IPS-NIHi7 (cell line): Measurements from ENCODE around the gene ATCAY.
A peak's percentile ranks its signal among the peaks of the same experiment; 100 is the strongest.

Experiments
- DNase-seq: peaks from one replicate; pipeline ENCODE4 v3.0.0; 2012; ENCODE audit warnings: mixed read lengths; ENCODE audit errors: extremely low spot score

ATCAY gene

DNA sequence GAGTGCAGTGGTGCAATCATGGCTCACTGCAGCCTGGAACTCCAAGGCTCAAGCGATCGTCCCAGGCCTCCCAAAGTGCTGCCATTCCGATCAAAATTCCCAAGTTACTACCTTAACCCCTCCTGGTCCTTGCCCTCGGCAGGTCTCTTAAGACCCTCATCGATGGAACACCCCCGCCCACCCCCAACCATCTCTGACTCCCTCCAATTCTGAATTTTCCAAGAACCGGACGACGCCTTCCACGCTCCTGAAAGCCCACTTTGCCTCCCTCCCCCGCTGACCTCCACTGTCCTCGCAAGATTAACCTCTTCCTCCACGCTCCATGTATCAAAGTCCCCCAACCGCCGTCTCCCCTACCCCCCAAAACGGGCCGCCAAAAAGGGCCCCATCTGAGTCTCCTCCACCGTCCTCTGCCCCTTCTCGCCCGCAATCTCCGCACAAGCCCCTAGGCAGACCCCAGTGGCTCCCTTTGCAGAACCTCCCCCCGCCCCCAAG lies 89.9 kb downstream of the ATCAY start:
- DNase-seq = no peak

DNA sequence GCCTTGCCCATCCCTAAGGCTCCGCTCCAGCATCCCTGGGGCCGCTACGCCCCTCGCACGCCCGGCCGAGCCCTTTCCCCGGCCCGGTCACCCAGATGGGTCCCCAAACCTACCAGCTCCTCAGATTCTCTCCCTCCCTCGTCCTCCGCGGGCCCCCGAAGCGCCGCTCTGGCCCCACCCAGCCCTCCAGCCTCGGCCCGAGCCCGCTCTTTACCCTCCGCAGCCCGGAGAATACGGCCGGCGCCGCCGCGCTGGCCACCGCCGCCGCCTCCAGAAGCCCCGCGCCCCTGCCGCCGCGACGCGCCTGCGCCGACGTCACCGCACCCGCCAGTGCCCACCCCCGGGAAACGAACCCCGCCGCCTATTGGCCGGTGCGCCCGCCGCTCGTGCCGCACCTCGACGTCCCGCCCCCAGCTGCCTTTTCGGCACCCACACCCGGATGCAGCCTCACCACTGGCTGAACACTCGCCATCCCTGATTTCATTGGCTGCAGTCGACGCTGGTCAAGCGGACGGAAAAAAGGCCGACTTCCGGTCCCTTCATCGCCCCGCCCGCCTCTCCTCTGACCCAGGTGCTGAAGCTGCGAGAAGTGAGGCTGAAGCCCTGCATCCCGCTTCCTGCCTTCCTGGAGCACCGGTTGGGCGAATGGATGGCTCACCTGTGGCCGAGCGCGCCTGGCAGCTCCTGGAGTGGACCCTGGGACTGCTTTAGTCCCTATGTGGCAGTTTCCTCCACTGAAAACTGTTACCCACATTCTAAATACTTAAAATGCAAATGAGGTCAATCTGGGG lies 90.5 kb downstream of the ATCAY start, which contains the start of gene DAPK3:
Gene DAPK3 (minus strand): TSS at position 292 of the 791 bp plus-strand sequence. CDS start 1,364 bp downstream, outside the sequence.
- DNase-seq = peak; percentile 93

DNA sequence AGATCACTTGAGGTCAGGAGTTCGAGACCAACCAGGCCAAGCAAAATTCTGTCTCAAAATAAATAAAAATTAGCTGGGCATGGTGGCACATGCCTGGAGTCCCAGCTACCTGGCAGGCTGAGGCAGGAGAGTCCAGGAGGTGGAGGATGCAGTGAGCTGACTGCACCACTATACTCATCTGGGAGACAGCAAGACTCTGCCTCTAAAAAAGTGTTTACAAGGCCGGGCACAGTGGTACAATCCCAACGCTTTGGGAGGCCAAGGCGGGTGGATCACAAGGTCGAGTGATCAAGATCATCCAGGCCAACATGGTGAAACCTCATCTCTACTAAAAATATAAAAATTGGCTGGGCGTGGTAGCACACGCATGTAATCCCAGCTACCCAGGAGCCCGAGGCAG lies 94.7 kb downstream of the ATCAY start:
- no peak for DNase-seq

DNA sequence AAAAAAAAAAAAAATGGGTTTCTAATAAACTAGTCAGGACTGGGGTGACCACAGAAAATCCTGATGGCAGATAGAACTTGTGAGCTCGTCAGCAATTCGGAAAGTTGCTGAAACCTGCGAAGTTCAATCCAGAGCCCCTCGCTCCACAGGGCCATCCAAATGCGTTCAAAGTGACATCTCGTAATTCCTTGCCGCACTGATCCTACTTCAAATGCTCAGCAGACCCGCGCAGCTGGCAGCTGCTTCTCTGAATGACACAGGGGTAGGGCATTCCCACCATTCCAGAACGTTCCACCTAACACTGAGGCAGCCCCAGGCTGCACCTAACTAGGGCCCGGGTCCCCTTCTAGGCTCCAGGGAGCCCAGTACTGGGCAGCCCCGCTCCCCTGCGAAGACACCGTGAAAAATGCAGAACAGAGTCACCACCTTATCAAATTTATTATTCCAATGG lies 95.2 kb downstream of the ATCAY start:
- no peak for DNase-seq

DNA sequence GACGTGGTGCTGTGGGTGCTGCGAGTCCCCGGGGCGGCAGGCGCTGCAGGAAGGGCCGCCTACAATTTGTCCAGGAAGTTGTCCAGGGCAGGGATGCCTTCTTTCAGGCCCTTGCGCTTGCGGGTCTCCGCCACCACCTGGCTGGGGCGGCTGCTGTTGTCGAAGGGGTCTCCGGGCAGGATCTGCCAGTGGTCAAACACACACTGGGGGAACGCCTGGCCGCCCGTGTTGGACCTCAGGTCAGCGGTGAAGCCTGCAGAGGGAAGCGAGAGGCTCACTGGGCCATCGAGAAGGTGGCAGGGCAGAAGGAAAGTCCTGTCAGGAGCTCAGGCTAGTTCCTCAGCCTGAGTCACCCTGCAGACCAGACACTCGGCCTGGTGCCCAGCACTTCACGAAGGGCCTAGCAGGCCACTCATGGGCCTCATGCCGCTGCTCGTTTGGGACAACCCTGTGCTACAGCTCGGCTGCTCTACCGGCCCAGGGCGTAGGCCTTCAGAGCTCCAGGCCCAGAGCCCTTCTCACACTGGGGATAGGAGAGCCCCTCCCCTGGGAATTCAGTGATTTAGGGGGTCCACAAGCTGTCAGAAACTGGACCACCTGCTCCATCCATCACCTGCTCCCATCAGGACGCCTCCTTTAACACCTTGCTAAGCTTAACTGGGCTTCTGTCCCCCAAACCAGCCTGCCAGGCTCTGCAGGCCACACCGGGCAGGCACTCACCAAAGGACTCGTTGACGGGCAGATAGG lies 96.2 kb downstream of the ATCAY start:
- DNase-seq = no peak
